Activated CD8-positive, alpha-beta memory T cell treated with anti-CD3 and anti-CD28 coated beads for 4 hours (primary cell): ENCODE results near the gene TACSTD2.
"Not testable (repeated sequence)": the region's sequence is repeated elsewhere in the genome, so short reads cannot be mapped to it uniquely, and the experiment has no call there.

Experiments used
- DNase-seq, 2 donors: peaks; one replicate each; pipeline ENCODE4 v3.0.0-alpha.2; 2020; ENCODE audit warnings: low read depth in 2 of 2

The TACSTD2 gene

GRCh38 chr1:58576727-58577653 lies at the start of gene TACSTD2:
Gene TACSTD2 (minus strand): TSS chr1:58577252. CDS start chr1:58577156, 96 bp downstream.
- no peak for DNase-seq

- DNase-seq: no peak
Measured at GRCh38 chr1:58626293-58626692, 49.2 kb upstream of the TACSTD2 start.

- not testable (repeated sequence) for DNase-seq
Measured at GRCh38 chr1:58623259-58623658, 46.2 kb upstream of the TACSTD2 start.

GRCh38 chr1:58622571-58622970 lies 45.5 kb upstream of the TACSTD2 start:
- no peak for DNase-seq

- DNase-seq: no peak
Measured at GRCh38 chr1:58621391-58621790, 44.3 kb upstream of the TACSTD2 start.

GRCh38 chr1:58620926-58621325 lies 43.9 kb upstream of the TACSTD2 start:
- no peak for DNase-seq

GRCh38 chr1:58620259-58620658 lies 43.2 kb upstream of the TACSTD2 start:
- DNase-seq: no peak

GRCh38 chr1:58619286-58620054 lies 42.4 kb upstream of the TACSTD2 start:
- DNase-seq: no peak

GRCh38 chr1:58618303-58618702 lies 41.3 kb upstream of the TACSTD2 start:
- DNase-seq: no peak

- no peak for DNase-seq
Measured at GRCh38 chr1:58611861-58612385, 34.9 kb upstream of the TACSTD2 start.

- no peak for DNase-seq
Measured at GRCh38 chr1:58608945-58609344, 31.9 kb upstream of the TACSTD2 start.

GRCh38 chr1:58608297-58608696 lies 31.2 kb upstream of the TACSTD2 start:
- DNase-seq: no peak

- no peak for DNase-seq
Measured at GRCh38 chr1:58607391-58607790, 30.3 kb upstream of the TACSTD2 start.

- DNase-seq: not testable (repeated sequence)
Measured at GRCh38 chr1:58601921-58602320, 24.9 kb upstream of the TACSTD2 start.

- DNase-seq: no peak
Measured at GRCh38 chr1:58597996-58598395, 20.9 kb upstream of the TACSTD2 start.

- no peak for DNase-seq
Measured at GRCh38 chr1:58597076-58597475, 20.0 kb upstream of the TACSTD2 start.

- DNase-seq: no peak
Measured at GRCh38 chr1:58596631-58597052, 19.6 kb upstream of the TACSTD2 start.

GRCh38 chr1:58594546-58594945 lies 17.5 kb upstream of the TACSTD2 start:
- DNase-seq: no peak

- no peak for DNase-seq
Measured at GRCh38 chr1:58592522-58593134, 15.6 kb upstream of the TACSTD2 start.

GRCh38 chr1:58591806-58592205 lies 14.8 kb upstream of the TACSTD2 start:
- DNase-seq: no peak

- DNase-seq: no peak
Measured at GRCh38 chr1:58590019-58590418, 13.0 kb upstream of the TACSTD2 start.

- DNase-seq: no peak
Measured at GRCh38 chr1:58588396-58588795, 11.3 kb upstream of the TACSTD2 start.
